ENCODE measurements around the gene APH1A. TPM values are rescaled to one million over a fixed set of nuclear protein-coding genes. Genes with fewer than 3 reads are reported as not detected.
A peak's percentile ranks its signal among the peaks of the same experiment; 100 is the strongest.

Gene APH1A
- total RNA-seq, 4 donors from 2014 or later, result 40.3 to 68.9 (median 49.5) TPM

DNA sequence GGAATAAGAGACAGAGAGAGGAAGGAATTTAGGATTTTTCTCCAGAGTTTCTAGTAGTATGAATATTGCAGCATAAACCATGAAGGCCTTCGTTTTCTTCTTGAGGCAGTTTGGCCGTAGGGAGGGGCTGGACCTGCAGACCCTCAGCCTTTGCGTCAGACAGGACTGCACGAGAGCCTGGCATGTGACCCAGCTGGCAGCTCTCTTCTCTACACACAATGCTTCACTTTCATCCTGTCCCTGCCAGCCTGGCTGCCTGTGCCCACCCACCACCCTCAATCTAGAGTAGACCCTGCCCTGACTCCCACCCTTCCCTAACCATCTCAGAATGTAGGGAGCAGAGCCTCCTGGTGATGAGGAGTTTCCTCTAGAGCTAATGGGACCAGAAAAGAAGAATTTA is 9.6 kb downstream of the APH1A start:
- ATAC-seq, result no peak
- Histone ChIP-seq H3K4me1 (peaks cover 0 to 51% (median 14%) of the 10 kb centered on the region in 3 donors), H3K4me3 (no peak overlapping the region), H3K27me3 (no peaks in the 10 kb centered on the region), H3K36me3 (peaks cover 0 to 3% of the 10 kb centered on the region in 2 donors), H3K9me3 (no peaks in the 10 kb centered on the region), H3K27ac (peak overlapping the region in 3 of 4 donors; percentile 21 to 82 (median 81))
- TF ChIP-seq POLR2A (IDR thresholded peaks at IDR 0.05) (no peak), EP300 (IDR thresholded peaks at IDR 0.05) (no peak), POLR2AphosphoS5 (IDR thresholded peaks at IDR 0.05) (no peak)
- TF ChIP-seq, protein P1, sequence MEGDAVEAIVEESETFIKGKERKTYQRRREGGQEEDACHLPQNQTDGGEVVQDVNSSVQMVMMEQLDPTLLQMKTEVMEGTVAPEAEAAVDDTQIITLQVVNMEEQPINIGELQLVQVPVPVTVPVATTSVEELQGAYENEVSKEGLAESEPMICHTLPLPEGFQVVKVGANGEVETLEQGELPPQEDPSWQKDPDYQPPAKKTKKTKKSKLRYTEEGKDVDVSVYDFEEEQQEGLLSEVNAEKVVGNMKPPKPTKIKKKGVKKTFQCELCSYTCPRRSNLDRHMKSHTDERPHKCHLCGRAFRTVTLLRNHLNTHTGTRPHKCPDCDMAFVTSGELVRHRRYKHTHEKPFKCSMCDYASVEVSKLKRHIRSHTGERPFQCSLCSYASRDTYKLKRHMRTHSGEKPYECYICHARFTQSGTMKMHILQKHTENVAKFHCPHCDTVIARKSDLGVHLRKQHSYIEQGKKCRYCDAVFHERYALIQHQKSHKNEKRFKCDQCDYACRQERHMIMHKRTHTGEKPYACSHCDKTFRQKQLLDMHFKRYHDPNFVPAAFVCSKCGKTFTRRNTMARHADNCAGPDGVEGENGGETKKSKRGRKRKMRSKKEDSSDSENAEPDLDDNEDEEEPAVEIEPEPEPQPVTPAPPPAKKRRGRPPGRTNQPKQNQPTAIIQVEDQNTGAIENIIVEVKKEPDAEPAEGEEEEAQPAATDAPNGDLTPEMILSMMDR (IDR thresholded peaks at IDR 0.05), result no peak
- 63% methylated on average over 4 of the region's 4 CpGs; no CpG with 5 or more reads in 1 of the 2 donors for WGBS, 2 donors (ENCODE audit: low coverage in 1 of 2)

DNA sequence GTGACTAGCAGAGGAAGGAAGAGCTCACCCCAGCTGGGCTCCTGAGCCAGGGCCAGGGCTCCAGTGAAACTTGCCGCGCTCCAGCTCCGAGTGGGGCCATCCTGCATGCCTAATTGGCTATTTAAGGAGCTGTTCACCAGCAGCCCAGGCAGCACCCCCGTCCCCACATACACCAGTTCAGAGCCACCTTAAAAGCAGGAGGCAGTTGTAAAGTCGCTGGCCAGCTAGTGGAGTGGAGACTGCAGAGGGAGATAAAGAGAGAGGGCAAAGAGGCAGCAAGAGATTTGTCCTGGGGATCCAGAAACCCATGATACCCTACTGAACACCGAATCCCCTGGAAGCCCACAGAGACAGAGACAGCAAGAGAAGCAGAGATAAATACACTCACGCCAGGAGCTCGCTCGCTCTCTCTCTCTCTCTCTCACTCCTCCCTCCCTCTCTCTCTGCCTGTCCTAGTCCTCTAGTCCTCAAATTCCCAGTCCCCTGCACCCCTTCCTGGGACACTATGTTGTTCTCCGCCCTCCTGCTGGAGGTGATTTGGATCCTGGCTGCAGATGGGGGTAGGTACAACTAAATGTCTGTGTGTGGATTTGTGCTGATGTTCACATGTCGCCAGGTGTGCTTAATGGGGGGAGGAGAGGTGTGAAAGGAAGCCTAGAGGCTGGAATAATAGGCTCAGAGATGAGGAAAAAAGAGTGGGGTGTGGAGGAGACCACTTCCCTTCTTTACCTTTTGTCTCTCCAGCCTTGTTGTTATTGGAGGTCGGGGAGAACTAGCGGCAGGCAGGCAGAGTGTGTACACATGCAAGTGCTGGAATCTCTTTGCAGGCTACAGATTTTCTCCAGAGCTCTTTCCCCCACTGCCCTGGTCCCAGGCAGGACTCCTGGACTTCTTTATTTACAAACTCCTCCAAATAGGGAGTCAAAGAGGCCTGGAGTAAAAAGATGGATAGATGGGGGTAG is 10.9 kb downstream of the APH1A start, which contains the start of gene CA14:
Gene CA14, plus strand, starts transcription at position 151 of the 962 bp plus-strand sequence. Its CDS starts 355 bp downstream, at position 506.
- TF ChIP-seq, protein P1 (IDR thresholded peaks at IDR 0.05), result no peak
- no peak for TF ChIP-seq EP300 (IDR thresholded peaks at IDR 0.05)
- no peak for TF ChIP-seq POLR2AphosphoS5 (IDR thresholded peaks at IDR 0.05)
- no peak for TF ChIP-seq POLR2A (IDR thresholded peaks at IDR 0.05)
- 35 to 37% methylated on average over 6 to 11 of the region's 13 CpGs for WGBS, 2 donors (ENCODE audit: low coverage in 1 of 2)
- Histone ChIP-seq H3K4me3 (no peak within 1 kb of the TSS), H3K36me3 (no peaks in the 10 kb centered on the region), H3K27ac (peak within 1 kb of the TSS in 3 of 4 donors; percentile 81 to 84 (median 82)), H3K4me1 (peaks cover 0 to 51% (median 14%) of the 10 kb centered on the region in 3 donors), H3K27me3 (no peaks in the 10 kb centered on the region), H3K9me3 (no peaks in the 10 kb centered on the region)
- ATAC-seq, result no peak

DNA sequence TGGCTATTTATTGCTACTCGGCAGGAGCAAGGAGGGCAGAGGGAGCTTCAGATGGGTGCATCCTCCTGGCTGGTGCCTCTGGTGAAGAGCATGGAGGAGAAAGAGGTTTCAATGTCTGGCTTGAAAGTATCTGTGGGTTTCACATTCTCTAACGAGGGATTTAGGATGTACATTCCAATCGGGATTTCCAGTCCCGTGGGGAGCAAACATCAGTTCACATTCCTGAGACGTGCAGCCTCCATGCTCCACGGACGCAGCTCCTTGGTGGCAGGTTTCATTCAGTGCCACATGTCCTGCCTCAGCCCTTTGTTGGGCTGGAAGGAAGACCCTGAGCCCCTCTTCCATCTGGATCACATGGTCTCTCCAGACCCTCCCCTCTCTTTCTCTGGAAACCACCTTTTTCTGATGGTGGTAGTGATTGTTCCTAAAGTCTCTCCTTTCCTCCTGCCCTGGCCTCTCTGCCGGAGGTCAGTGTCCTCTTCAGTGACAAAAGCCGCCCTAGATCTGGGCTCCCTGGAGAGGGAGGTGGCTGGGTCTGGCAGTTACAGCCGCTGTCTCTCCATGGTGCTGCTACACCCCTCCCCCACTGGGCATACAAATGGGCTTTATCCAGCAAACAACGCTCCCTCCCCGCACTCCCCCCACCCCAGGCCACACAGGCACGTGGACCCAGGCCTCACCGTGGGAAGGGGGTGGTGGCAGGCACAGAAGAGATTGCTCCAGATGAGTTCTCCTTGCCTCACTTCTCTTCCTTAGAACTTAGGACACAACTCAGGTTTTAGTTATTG is 12.1 kb downstream of the APH1A start:
- Histone ChIP-seq H3K27ac (peak overlapping the region; percentile 81 to 90 (median 83)), H3K4me3 (no peak overlapping the region)
- ATAC-seq, result no peak

DNA sequence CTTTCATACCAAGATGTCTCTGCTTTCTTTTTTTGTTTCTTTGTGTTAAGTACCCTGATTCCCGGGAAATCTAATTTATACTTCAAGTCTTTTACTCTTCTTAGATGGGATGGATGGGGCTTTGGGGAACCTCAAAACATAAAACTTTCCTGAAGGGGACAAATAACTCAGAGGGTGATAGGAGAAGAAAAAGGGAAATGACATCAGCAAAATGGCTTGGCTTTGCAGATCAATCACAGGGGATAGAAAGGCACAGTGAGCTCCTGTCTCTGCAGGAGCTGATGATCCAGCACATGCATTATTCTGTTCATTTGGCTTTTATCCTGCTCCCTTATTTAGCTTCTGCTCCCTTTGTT is 12.6 kb downstream of the APH1A start:
- Histone ChIP-seq H3K36me3 (no peaks in the 10 kb centered on the region), H3K4me1 (peaks cover 0 to 51% (median 14%) of the 10 kb centered on the region in 3 donors), H3K27me3 (no peaks in the 10 kb centered on the region), H3K27ac (peak overlapping the region; percentile 81 to 90 (median 83)), H3K4me3 (no peak overlapping the region), H3K9me3 (no peaks in the 10 kb centered on the region)
- ATAC-seq, result peak; percentile 11
- TF ChIP-seq POLR2AphosphoS5 (IDR thresholded peaks at IDR 0.05) (no peak), EP300 (IDR thresholded peaks at IDR 0.05) (no peak), POLR2A (IDR thresholded peaks at IDR 0.05) (no peak)
- TF ChIP-seq, protein P1 (IDR thresholded peaks at IDR 0.05), result no peak
- 0% methylated on average over 1 of the region's 1 CpG for WGBS, 2 donors (ENCODE audit: low coverage in 1 of 2)

More for the DNA sequence above, 12.1 kb downstream of the APH1A start:
- Histone ChIP-seq H3K36me3 (no peaks in the 10 kb centered on the region), H3K27me3 (no peaks in the 10 kb centered on the region), H3K9me3 (no peaks in the 10 kb centered on the region), H3K4me1 (peaks cover 0 to 51% (median 14%) of the 10 kb centered on the region in 3 donors)
- no peak for TF ChIP-seq POLR2AphosphoS5 (IDR thresholded peaks at IDR 0.05)
- TF ChIP-seq, protein P1 (IDR thresholded peaks at IDR 0.05), result no peak
- TF ChIP-seq POLR2A (IDR thresholded peaks at IDR 0.05), result no peak
- no peak for TF ChIP-seq EP300 (IDR thresholded peaks at IDR 0.05)
- WGBS, 2 donors (ENCODE audit: low coverage in 1 of 2), result 12 to 17% methylated on average over 5 of the region's 14 CpGs
